Choroid plexus epithelial cell (primary cell): ENCODE data around the gene FAM177A1.
A peak's percentile ranks its signal among the peaks of the same experiment; 100 is the strongest.

Source experiments
- DNase-seq: peaks from one replicate; pipeline ENCODE4 v3.0.0-alpha.2; 2010; ENCODE audit warnings: low read depth
- H3K4me3 ChIP-seq: 2 replicates; pipeline ENCODE4 v1.5.1; 2011; ENCODE audit warnings: low read depth, mild to moderate bottlenecking, control low read depth, low read length, moderate library complexity
- TF ChIP-seq, protein P1 (sequence below): conservative IDR thresholded peaks from 2 replicates; pipeline ENCODE4 v1.5.1; 2011; ENCODE audit warnings: low read depth, mild to moderate bottlenecking, control low read depth, inconsistent platforms, low read length, moderate library complexity

FAM177A1 gene

GRCh38 chr14:35114036-35114435 lies 68.0 kb downstream of the FAM177A1 start:
- DNase-seq, result peak; percentile 78
- no peak overlapping the region for H3K4me3 ChIP-seq
- TF ChIP-seq, protein P1, sequence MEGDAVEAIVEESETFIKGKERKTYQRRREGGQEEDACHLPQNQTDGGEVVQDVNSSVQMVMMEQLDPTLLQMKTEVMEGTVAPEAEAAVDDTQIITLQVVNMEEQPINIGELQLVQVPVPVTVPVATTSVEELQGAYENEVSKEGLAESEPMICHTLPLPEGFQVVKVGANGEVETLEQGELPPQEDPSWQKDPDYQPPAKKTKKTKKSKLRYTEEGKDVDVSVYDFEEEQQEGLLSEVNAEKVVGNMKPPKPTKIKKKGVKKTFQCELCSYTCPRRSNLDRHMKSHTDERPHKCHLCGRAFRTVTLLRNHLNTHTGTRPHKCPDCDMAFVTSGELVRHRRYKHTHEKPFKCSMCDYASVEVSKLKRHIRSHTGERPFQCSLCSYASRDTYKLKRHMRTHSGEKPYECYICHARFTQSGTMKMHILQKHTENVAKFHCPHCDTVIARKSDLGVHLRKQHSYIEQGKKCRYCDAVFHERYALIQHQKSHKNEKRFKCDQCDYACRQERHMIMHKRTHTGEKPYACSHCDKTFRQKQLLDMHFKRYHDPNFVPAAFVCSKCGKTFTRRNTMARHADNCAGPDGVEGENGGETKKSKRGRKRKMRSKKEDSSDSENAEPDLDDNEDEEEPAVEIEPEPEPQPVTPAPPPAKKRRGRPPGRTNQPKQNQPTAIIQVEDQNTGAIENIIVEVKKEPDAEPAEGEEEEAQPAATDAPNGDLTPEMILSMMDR, result no peak

GRCh38 chr14:35116242-35116641 lies 70.2 kb downstream of the FAM177A1 start:
- no peak overlapping the region for H3K4me3 ChIP-seq
- TF ChIP-seq, protein P1, result no peak
- DNase-seq, result no peak

DNA sequence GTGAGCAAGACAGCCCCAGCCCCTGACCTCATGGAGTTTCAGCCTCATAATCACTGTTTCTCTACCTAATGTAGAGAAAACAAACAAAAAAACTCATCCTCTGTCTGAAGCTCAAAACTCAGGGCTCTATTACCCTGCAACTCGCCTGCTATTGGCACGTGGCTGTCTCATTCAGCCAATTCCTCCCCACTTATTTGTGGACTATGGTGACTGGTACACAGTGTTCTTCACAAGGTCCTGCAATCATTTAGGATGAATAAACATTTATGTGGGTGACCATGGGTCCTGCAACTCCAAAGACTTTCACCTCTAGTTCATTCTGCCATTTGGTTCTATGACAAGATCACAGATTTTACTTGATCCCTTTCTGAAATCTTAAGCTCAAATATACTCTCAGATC lies 71.0 kb downstream of the FAM177A1 start:
- TF ChIP-seq, protein P1, result no peak
- DNase-seq, result peak; percentile 37
- H3K4me3 ChIP-seq, result no peak overlapping the region

DNA sequence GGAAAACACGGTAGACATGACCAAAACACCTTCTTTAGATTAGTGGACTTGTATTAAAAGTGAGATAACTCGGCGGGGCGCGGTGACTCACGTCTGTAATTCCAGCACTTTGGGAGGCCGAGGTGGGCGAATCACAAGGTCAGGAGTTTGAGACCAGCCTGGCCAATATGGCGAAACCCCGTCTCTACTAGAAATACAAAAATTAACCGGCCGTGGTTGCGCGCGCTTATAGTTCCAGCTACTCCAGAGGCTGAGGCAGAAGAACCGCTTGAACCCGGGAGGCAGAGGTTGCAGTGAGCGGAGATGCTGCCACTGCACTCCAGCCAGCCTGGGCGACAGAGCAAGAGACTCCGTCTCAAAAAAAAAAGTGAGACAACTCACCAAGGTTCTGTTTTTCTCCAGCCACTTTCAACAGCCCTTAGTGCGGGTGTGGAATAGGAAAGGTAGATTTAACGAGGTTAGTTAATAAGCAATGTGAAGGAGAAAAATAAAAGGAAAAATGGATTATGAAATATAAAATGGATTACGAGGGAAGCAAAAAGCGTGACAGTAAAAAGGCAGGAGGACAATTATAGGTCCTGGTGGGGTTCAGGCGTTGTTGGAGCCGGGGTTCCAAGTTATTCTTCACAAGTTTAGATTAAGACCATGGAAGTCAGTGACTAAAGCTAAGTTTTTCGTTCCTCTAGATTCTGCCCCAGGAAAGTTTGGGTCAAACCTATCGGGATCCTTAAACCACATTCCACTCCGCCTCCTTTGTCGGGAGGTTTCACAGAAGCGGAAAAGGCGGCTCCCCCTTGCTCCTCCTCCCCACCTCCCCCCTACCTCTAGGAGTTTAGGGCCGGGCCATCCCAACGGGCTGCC lies 75.2 kb downstream of the FAM177A1 start:
- H3K4me3 ChIP-seq, result peak overlapping the region; percentile 97
- peak; percentile 37 for DNase-seq
- TF ChIP-seq, protein P1, result no peak

GRCh38 chr14:35121887-35122695 lies 76.0 kb downstream of the FAM177A1 start, which contains the start of the genes PPP2R3C and PRORP:
Gene PPP2R3C, minus strand, starts transcription at chr14:35121990. Its CDS starts 31 bp downstream, at chr14:35121959.
Gene PRORP, plus strand, starts transcription at chr14:35122552. Its CDS starts 694 bp downstream, at chr14:35123246.
- DNase-seq, result peak; percentile 99
- H3K4me3 ChIP-seq, result peak within 1 kb of the TSS; percentile 97
- TF ChIP-seq, protein P1, result no peak

GRCh38 chr14:35122696-35123387 lies 76.8 kb downstream of the FAM177A1 start:
- TF ChIP-seq, protein P1, result no peak
- DNase-seq, result peak; percentile 74
- peak overlapping the region; percentile 97 for H3K4me3 ChIP-seq
